ENCODE data around the gene TDRD3. TPM values are rescaled to one million over a fixed set of nuclear protein-coding genes. Genes with fewer than 3 reads are reported as not detected.
"Not testable (repeated sequence)": the region's sequence is repeated elsewhere in the genome, so short reads cannot be mapped to it uniquely, and the experiment has no call there.

Gene TDRD3
- total RNA-seq, 1 experiment from 2014 or later, result 10.8 TPM

- intact Hi-C loops (cut with micrococcal nuclease; ENCODE audit: unreplicated experiment) (no loop called here), in situ Hi-C loops (cut with HindIII; ENCODE audit: low pct_unique_long_range_greater_than_20kb, low sequenced_read_pairs) (no loop called here)
- no TSS peak for BruUV-seq (replicated peaks)
- H3K27ac ChIP-seq (ENCODE audit: low read length), result no peak overlapping the region
- no peaks in the 10 kb centered on the region for H3K9me3 ChIP-seq (ENCODE audit: control insufficient read depth, insufficient read depth, low read depth, low read length)
- H3K4me1 ChIP-seq (ENCODE audit: control insufficient read depth, insufficient read depth, low read length), result no peaks in the 10 kb centered on the region
- ChIA-PET CTCF (no interaction called here), POLR2A (no interaction called here)
- no peak overlapping the region for H3K4me3 ChIP-seq (ENCODE audit: low read depth in 2 of 2, low read length in 2 of 2)
- DNase-seq (ENCODE audit: low read depth, low spot score), result no peak
- no peaks in the 10 kb centered on the region for H3K36me3 ChIP-seq (ENCODE audit: control insufficient read depth, insufficient read depth, low read length)
- no peak for ATAC-seq
- TF ChIP-seq REST (IDR thresholded peaks at IDR 0.05; ENCODE audit: insufficient read depth in 1 of 2, low read depth in 2 of 2, low read length in 1 of 2) (no peak), CTCF (IDR thresholded peaks at IDR 0.05) (no peak), TCF7L2 (IDR thresholded peaks at IDR 0.05; ENCODE audit: low read depth, low read length) (no peak), SIN3A (IDR thresholded peaks at IDR 0.05; ENCODE audit: borderline replicate concordance, insufficient read depth, low read depth, low read length) (no peak)
- no peaks in the 10 kb centered on the region for H3K27me3 ChIP-seq (ENCODE audit: control insufficient read depth, insufficient read depth, low read length)
These were observed 10.1 kb downstream of the TDRD3 start for GRCh38 chr13:60407095-60407494.

- POLR2A ChIA-PET; H3K4me3 ChIP-seq (ENCODE audit: low read depth in 2 of 2, low read length in 2 of 2); BruUV-seq (replicated peaks); H3K27ac ChIP-seq (ENCODE audit: low read length); H3K27me3 ChIP-seq (ENCODE audit: control insufficient read depth, insufficient read depth, low read length); in situ Hi-C loops (cut with HindIII; ENCODE audit: low pct_unique_long_range_greater_than_20kb, low sequenced_read_pairs); intact Hi-C loops (cut with micrococcal nuclease; ENCODE audit: unreplicated experiment); H3K36me3 ChIP-seq (ENCODE audit: control insufficient read depth, insufficient read depth, low read length); CTCF ChIA-PET; DNase-seq (ENCODE audit: low read depth, low spot score); H3K4me1 ChIP-seq (ENCODE audit: control insufficient read depth, insufficient read depth, low read length); ATAC-seq; H3K9me3 ChIP-seq (ENCODE audit: control insufficient read depth, insufficient read depth, low read depth, low read length): not testable (repeated sequence)
These were observed 10.8 kb downstream of the TDRD3 start for GRCh38 chr13:60407852-60408251.

- DNase-seq (ENCODE audit: low read depth, low spot score); in situ Hi-C loops (cut with HindIII; ENCODE audit: low pct_unique_long_range_greater_than_20kb, low sequenced_read_pairs); H3K27me3 ChIP-seq (ENCODE audit: control insufficient read depth, insufficient read depth, low read length); POLR2A ChIA-PET; H3K9me3 ChIP-seq (ENCODE audit: control insufficient read depth, insufficient read depth, low read depth, low read length); H3K27ac ChIP-seq (ENCODE audit: low read length); H3K36me3 ChIP-seq (ENCODE audit: control insufficient read depth, insufficient read depth, low read length); ATAC-seq; H3K4me1 ChIP-seq (ENCODE audit: control insufficient read depth, insufficient read depth, low read length); H3K4me3 ChIP-seq (ENCODE audit: low read depth in 2 of 2, low read length in 2 of 2); BruUV-seq (replicated peaks); intact Hi-C loops (cut with micrococcal nuclease; ENCODE audit: unreplicated experiment); CTCF ChIA-PET: not testable (repeated sequence)
These were observed 12.7 kb downstream of the TDRD3 start for GRCh38 chr13:60409574-60410292.

All from Panc1 (cell line).